H9 (cell line): ENCODE results near the gene DISC1. TPM values are rescaled to one million over a fixed set of nuclear protein-coding genes. Genes with fewer than 3 reads are reported as not detected.

Source experiments
- DNase-seq: peaks from one replicate; pipeline ENCODE4 v3.0.0-alpha.2; 2017
- H2AFZ ChIP-seq: one replicate; pipeline ENCODE4 v1.6.1; 2013; ENCODE audit warnings: mild to moderate bottlenecking, low read length, control low read depth, moderate library complexity
- H2AK5ac ChIP-seq: 2 replicates; pipeline ENCODE4 v1.6.1; 2013; ENCODE audit warnings: low read length, control low read depth, mixed read lengths; ENCODE audit not compliant: insufficient read length
- H2BK120ac ChIP-seq: one replicate; pipeline ENCODE4 v1.6.1; 2013; ENCODE audit warnings: low read depth, mild to moderate bottlenecking, low read length, control low read depth, inconsistent platforms; ENCODE audit not compliant: poor library complexity, severe bottlenecking
- H2BK12ac ChIP-seq: 2 replicates; pipeline ENCODE4 v1.6.1; 2013; ENCODE audit warnings: low read length, control low read depth, mixed read lengths, low read depth; ENCODE audit not compliant: insufficient read length
- H2BK15ac ChIP-seq: 2 replicates; pipeline ENCODE4 v1.6.1; 2013; ENCODE audit warnings: low read depth, low read length, control low read depth
- H2BK20ac ChIP-seq: one replicate; pipeline ENCODE4 v1.6.1; 2013; ENCODE audit warnings: low read depth, mild to moderate bottlenecking, low read length, control low read depth, inconsistent platforms; ENCODE audit not compliant: poor library complexity, severe bottlenecking
- H2BK5ac ChIP-seq: 2 replicates; pipeline ENCODE4 v1.6.1; 2013; ENCODE audit warnings: low read length, control low read depth, mixed read lengths; ENCODE audit not compliant: insufficient read length
- H3K14ac ChIP-seq: 2 replicates; pipeline ENCODE4 v1.6.1; 2013; ENCODE audit warnings: low read length, control low read depth; ENCODE audit not compliant: insufficient read depth
- H3K18ac ChIP-seq: 2 replicates; pipeline ENCODE4 v1.6.1; 2013; ENCODE audit warnings: low read depth, mild to moderate bottlenecking, mixed read lengths, low read length, control low read depth; ENCODE audit not compliant: insufficient read length
- H3K23ac ChIP-seq: 2 replicates; pipeline ENCODE4 v1.6.1; 2013; ENCODE audit warnings: low read length, control low read depth, mixed read lengths, low read depth; ENCODE audit not compliant: insufficient read length
- H3K23me2 ChIP-seq: 2 replicates; pipeline ENCODE4 v1.6.1; 2013; ENCODE audit warnings: low read depth, mild to moderate bottlenecking, mixed read lengths, low read length, control low read depth; ENCODE audit not compliant: insufficient read length, poor library complexity, severe bottlenecking
- H3K27ac ChIP-seq: 2 replicates; pipeline ENCODE4 v1.5.1; 2013; ENCODE audit warnings: low read length, control low read depth, mixed read lengths, low read depth; ENCODE audit not compliant: insufficient read length
- H3K27me3 ChIP-seq: 2 replicates; pipeline ENCODE4 v1.6.1; 2013; ENCODE audit warnings: low read length, control low read depth, inconsistent platforms; ENCODE audit not compliant: insufficient read depth
- H3K4ac ChIP-seq: 2 replicates; pipeline ENCODE4 v1.6.1; 2013; ENCODE audit warnings: low read depth, mild to moderate bottlenecking, control low read depth, inconsistent platforms, low read length, moderate library complexity
- H3K4me1 ChIP-seq: 2 replicates; pipeline ENCODE4 v1.6.1; 2013; ENCODE audit warnings: low read length, control low read depth, inconsistent platforms; ENCODE audit not compliant: insufficient read depth
- H3K4me2 ChIP-seq: 2 replicates; pipeline ENCODE4 v1.6.1; 2013; ENCODE audit warnings: low read length, control low read depth, mixed read lengths; ENCODE audit not compliant: insufficient read length, insufficient read depth
- H3K56ac ChIP-seq: 2 replicates; pipeline ENCODE4 v1.6.1; 2013; ENCODE audit warnings: low read depth, mild to moderate bottlenecking, mixed read lengths, low read length, control low read depth; ENCODE audit not compliant: insufficient read length
- H3K79me1 ChIP-seq: 2 replicates; pipeline ENCODE4 v1.6.1; 2013; ENCODE audit warnings: low read depth, mild to moderate bottlenecking, moderate library complexity, low read length, control low read depth, inconsistent platforms; ENCODE audit not compliant: insufficient read depth, poor library complexity, severe bottlenecking
- H3K79me2 ChIP-seq: 2 replicates; pipeline ENCODE4 v1.6.1; 2013; ENCODE audit warnings: low read length, control low read depth, inconsistent platforms; ENCODE audit not compliant: insufficient read depth
- H3K9ac ChIP-seq: 2 replicates; pipeline ENCODE4 v1.6.1; 2013; ENCODE audit warnings: low read length, control low read depth, mixed read lengths; ENCODE audit not compliant: insufficient read length; ENCODE audit errors: extremely low read depth
- H3K9me3 ChIP-seq: one replicate; pipeline ENCODE4 v1.6.1; 2013; ENCODE audit warnings: low read depth, low read length, inconsistent platforms; ENCODE audit not compliant: control insufficient read depth
- H3T11ph ChIP-seq: one replicate; pipeline ENCODE4 v1.6.1; 2013; ENCODE audit warnings: mild to moderate bottlenecking, low read length, control low read depth, inconsistent platforms
- H4K20me1 ChIP-seq: one replicate; pipeline ENCODE4 v1.6.1; 2013; ENCODE audit not compliant: control insufficient read depth, insufficient read length, insufficient read depth
- H4K5ac ChIP-seq: 2 replicates; pipeline ENCODE4 v1.6.1; 2013; ENCODE audit warnings: low read depth, mild to moderate bottlenecking, mixed read lengths, low read length, control low read depth; ENCODE audit not compliant: insufficient read length
- H4K8ac ChIP-seq: replicated peaks from 2 replicates; pipeline ENCODE4 v1.6.1; 2013; ENCODE audit warnings: low read length, control low read depth, mixed read lengths, low read depth; ENCODE audit not compliant: insufficient read length
- H4K91ac ChIP-seq: 2 replicates; pipeline ENCODE4 v1.6.1; 2013; ENCODE audit warnings: low read depth, mild to moderate bottlenecking, moderate library complexity, mixed read lengths, low read length, control low read depth; ENCODE audit not compliant: insufficient read length
- H3K27ac Mint-ChIP-seq, 3 experiments: 2 replicates in 2 of 3; 3 replicates in 1 of 3; pipeline ENCODE4 v1.8.0; 2020 to 2021; ENCODE audit warnings: mixed read lengths in 3 of 3, mild to moderate bottlenecking in 1 of 3, moderate library complexity in 1 of 3
- H3K27me3 Mint-ChIP-seq: 2 replicates; pipeline ENCODE4 v1.8.0; 2021; ENCODE audit warnings: low read depth, mild to moderate bottlenecking, moderate library complexity, mixed read lengths
- H3K36me3 Mint-ChIP-seq, 3 experiments: 2 replicates in 2 of 3; 3 replicates in 1 of 3; pipeline ENCODE4 v1.8.0; 2020 to 2021; ENCODE audit warnings: low read depth in 3 of 3, mixed read lengths in 3 of 3; ENCODE audit not compliant: insufficient read depth in 1 of 3
- H3K4me1 Mint-ChIP-seq, 2 experiments: 2 replicates each; pipeline ENCODE4 v1.8.0; 2020; ENCODE audit warnings: mixed read lengths in 2 of 2
- H3K4me3 Mint-ChIP-seq, 2 experiments: 2 replicates in 1 of 2; 3 replicates in 1 of 2; pipeline ENCODE4 v1.8.0; 2020 to 2021; ENCODE audit warnings: mild to moderate bottlenecking in 2 of 2, mixed read lengths in 2 of 2, moderate library complexity in 1 of 2
- H3K9me3 Mint-ChIP-seq, 2 experiments: 2 replicates in 1 of 2; 3 replicates in 1 of 2; pipeline ENCODE4 v1.8.0; 2020; ENCODE audit warnings: mild to moderate bottlenecking in 2 of 2, mixed read lengths in 2 of 2, moderate library complexity in 1 of 2
- CTCF ChIP-seq: fragments of 200-600 bp; sonication (generic); conservative IDR thresholded peaks from 3 replicates; pipeline ENCODE4 v1.8.0; 2021; ENCODE audit warnings: antibody characterized with exemption, mild to moderate bottlenecking
- WGBS: extraction: QIAGEN DNeasy Blood & Tissue Kit; methylation state at CpG from one replicate; pipeline ENCODE4 v1.1.7; 2013; ENCODE audit warnings: missing lambda C conversion rate, low lambda C conversion rate, mixed read lengths; ENCODE audit not compliant: insufficient read length; ENCODE audit errors: extremely low coverage; 5-methylcytosine and 5-hydroxymethylcytosine counted together
- total RNA-seq: library from RNA; stranded (reverse); gene quantifications from 2 replicates; pipeline ENCODE4 v1.2.1, GENCODE V29; 2021

DISC1 gene
- total RNA-seq, 1 experiment from 2014 or later: 2.5 TPM

- no peak overlapping the region for H3K9ac ChIP-seq
- no peak overlapping the region for H2BK12ac ChIP-seq
- no peaks in the 10 kb centered on the region for H3K23me2 ChIP-seq
- no peaks in the 10 kb centered on the region for H3K4me1 ChIP-seq
- no peak overlapping the region for H3K4ac ChIP-seq
- no peak overlapping the region for H3K4me3 Mint-ChIP-seq
- no peaks in the 10 kb centered on the region for H4K20me1 ChIP-seq
- no peaks in the 10 kb centered on the region for H3K9me3 ChIP-seq
- no peak for TF ChIP-seq CTCF
- no peak overlapping the region for H3K56ac ChIP-seq
- H3K4me1 Mint-ChIP-seq: no peaks in the 10 kb centered on the region
- H4K8ac ChIP-seq: no peak overlapping the region
- H2BK120ac ChIP-seq: no peak overlapping the region
- H3K4me2 ChIP-seq: no peak overlapping the region
- H3K23ac ChIP-seq: no peak overlapping the region
- no peak overlapping the region for H4K91ac ChIP-seq
- peaks cover 10 to 11% of the 10 kb centered on the region in 2 experiments for H3K9me3 Mint-ChIP-seq
- no peak overlapping the region for H3K14ac ChIP-seq
- no peak overlapping the region for H3T11ph ChIP-seq
- H3K27ac Mint-ChIP-seq: no peak overlapping the region
- no peak overlapping the region for H3K27ac ChIP-seq
- no peak overlapping the region for H3K18ac ChIP-seq
- no peaks in the 10 kb centered on the region for H3K79me2 ChIP-seq
- no peak overlapping the region for H2BK5ac ChIP-seq
- no peak overlapping the region for H2AFZ ChIP-seq
- no peak overlapping the region for H2AK5ac ChIP-seq
- H4K5ac ChIP-seq: no peak overlapping the region
- WGBS: no CpG with 5 or more reads among the region's 5 CpGs
- peaks cover 4 to 11% (median 4%) of the 10 kb centered on the region in 3 experiments; a peak in 6 of 7 replicates for H3K36me3 Mint-ChIP-seq
- no peak for DNase-seq
- H3K27me3 ChIP-seq: no peaks in the 10 kb centered on the region
- no peak overlapping the region for H2BK20ac ChIP-seq
- no peak overlapping the region for H2BK15ac ChIP-seq
- no peaks in the 10 kb centered on the region for H3K79me1 ChIP-seq
- H3K27me3 Mint-ChIP-seq: no peaks in the 10 kb centered on the region; the same call in none of the 2 replicates
Measured at GRCh38 chr1:231973830-231974229, 347.2 kb downstream of the DISC1 start.
